ENCODE results near the gene SEC22B.
"Not testable (repeated sequence)": the region's sequence is repeated elsewhere in the genome, so short reads cannot be mapped to it uniquely, and the experiment has no call there.

The SEC22B gene

DNA sequence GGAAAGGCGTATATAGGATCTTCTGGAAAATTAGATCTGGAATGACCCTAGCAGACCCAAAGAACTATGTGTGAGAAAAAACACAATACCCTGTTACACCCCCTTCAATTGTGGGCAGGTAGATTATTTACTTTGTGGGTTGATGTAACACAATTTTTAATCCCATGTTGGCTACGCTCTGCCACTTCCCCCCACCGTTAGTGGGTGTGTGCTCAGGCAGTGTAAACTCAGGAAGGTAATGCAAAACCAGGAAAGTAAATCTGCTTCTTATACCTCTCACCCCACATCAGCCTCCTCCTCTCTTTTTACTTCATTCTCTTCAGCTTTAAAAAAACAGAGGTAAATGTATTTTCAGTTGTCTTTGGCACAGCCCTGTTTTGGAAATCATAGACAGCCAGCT lies 63.2 kb downstream of the SEC22B start:
- not testable (repeated sequence) for H3K36me3 ChIP-seq (ENCODE audit: control insufficient read depth, insufficient read depth, low read length); H3K9me3 ChIP-seq (ENCODE audit: control insufficient read depth, low read length); H3K4me1 ChIP-seq (ENCODE audit: control insufficient read depth, insufficient read depth, low read length); H3K27ac ChIP-seq (ENCODE audit: insufficient read depth, low read depth, low read length, poor library complexity, severe bottlenecking); H3K27me3 ChIP-seq (ENCODE audit: control insufficient read depth, insufficient read depth, low read length, poor library complexity, severe bottlenecking); H3K4me3 ChIP-seq (ENCODE audit: insufficient read depth, low read depth, low read length)
- WGBS, 2 experiments: no CpG with 5 or more reads among the region's 3 CpGs

DNA sequence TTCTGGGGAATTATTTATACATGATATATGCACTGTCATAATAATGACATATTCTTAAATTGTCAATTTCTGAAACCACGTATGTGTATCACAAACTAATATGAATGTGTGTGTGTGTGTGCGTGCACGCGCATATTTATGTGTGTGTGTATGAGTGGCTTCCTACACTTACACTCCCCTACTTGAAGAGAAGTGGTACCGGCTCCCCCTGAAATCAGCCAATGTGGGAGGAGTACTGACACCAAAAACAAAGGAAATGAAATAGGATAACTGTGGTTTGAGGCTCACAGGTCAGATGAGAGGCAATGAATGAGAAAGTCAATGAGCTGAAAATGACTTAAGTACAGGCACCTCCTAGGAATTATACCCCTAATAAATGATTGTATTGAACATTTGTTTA lies 64.1 kb downstream of the SEC22B start:
- not testable (repeated sequence) for H3K4me1 ChIP-seq (ENCODE audit: control insufficient read depth, insufficient read depth, low read length); H3K27ac ChIP-seq (ENCODE audit: insufficient read depth, low read depth, low read length, poor library complexity, severe bottlenecking); H3K27me3 ChIP-seq (ENCODE audit: control insufficient read depth, insufficient read depth, low read length, poor library complexity, severe bottlenecking); H3K9me3 ChIP-seq (ENCODE audit: control insufficient read depth, low read length); H3K4me3 ChIP-seq (ENCODE audit: insufficient read depth, low read depth, low read length); H3K36me3 ChIP-seq (ENCODE audit: control insufficient read depth, insufficient read depth, low read length)
- WGBS, 2 experiments: 95 to 100% methylated on average over 3 to 4 of the region's 5 CpGs

DNA sequence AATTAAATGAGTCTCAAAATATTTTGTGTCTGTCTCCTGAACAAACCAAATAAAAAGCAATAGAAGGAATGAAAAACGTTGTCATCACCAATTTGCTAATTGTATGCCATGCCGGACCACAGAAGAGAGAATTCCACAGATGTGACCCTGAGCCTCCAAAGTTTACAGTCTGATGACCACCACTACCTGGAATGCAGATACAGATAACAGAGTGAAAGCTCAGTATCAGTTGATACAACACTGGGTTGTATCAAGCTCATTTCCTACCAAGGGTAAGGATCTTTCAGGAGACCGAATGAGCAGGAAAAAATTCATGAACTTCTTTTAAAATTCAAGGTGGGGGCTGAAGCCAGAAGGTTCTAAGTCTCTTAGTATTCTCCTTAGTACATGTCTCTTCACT lies 64.5 kb downstream of the SEC22B start:
- not testable (repeated sequence) for H3K36me3 ChIP-seq (ENCODE audit: control insufficient read depth, insufficient read depth, low read length); H3K4me1 ChIP-seq (ENCODE audit: control insufficient read depth, insufficient read depth, low read length)

DNA sequence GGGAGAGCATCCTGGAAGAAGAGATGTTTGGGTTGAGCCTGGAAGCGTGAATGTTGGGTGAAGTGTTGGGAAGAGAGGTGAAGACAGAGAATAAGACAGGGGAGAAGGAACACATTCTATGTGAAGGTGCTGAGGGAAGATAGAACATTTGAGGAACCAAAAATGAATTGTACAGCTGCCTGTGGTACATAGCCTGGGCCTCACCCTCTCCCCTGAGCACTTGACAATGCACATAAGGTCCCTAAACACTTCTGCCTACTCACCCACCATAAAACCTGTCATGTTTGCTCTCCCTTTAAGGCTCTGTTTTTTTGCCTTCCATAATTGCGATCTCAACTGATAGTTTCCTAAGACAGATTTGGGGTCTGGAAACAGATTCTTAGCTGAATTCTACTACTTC lies 65.3 kb downstream of the SEC22B start:
- not testable (repeated sequence) for H3K4me3 ChIP-seq (ENCODE audit: insufficient read depth, low read depth, low read length); H3K4me1 ChIP-seq (ENCODE audit: control insufficient read depth, insufficient read depth, low read length); H3K9me3 ChIP-seq (ENCODE audit: control insufficient read depth, low read length); H3K36me3 ChIP-seq (ENCODE audit: control insufficient read depth, insufficient read depth, low read length); H3K27ac ChIP-seq (ENCODE audit: insufficient read depth, low read depth, low read length, poor library complexity, severe bottlenecking); H3K27me3 ChIP-seq (ENCODE audit: control insufficient read depth, insufficient read depth, low read length, poor library complexity, severe bottlenecking)
- WGBS, 2 experiments: no CpG with 5 or more reads among the region's 2 CpGs

More for the DNA sequence above, 64.5 kb downstream of the SEC22B start:
- not testable (repeated sequence) for H3K4me3 ChIP-seq (ENCODE audit: insufficient read depth, low read depth, low read length); H3K27me3 ChIP-seq (ENCODE audit: control insufficient read depth, insufficient read depth, low read length, poor library complexity, severe bottlenecking); H3K27ac ChIP-seq (ENCODE audit: insufficient read depth, low read depth, low read length, poor library complexity, severe bottlenecking); H3K9me3 ChIP-seq (ENCODE audit: control insufficient read depth, low read length)
- no CpG with 5 or more reads among the region's 3 CpGs for WGBS, 2 experiments

DNA sequence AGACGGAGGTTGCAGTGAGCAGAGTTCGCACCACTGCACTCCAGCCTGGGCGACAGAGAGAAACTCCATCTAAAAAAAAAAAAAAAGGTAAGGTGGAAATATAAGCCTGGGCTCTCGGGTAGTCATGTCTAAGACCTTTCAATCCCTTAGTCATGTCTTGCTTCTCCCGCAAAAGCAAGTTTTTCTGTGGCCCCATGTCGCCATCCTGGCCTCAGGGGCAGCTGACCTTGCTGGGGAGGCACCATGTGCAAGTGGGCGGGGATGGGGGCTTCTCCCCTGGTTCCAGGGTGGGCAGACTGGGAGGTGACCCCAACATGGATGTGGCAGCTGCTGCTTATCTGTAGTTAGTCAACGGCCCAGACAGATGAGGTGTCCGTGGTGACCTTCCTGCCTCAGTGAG lies 66.7 kb downstream of the SEC22B start:
- H3K4me3 ChIP-seq (ENCODE audit: insufficient read depth, low read depth, low read length); H3K9me3 ChIP-seq (ENCODE audit: control insufficient read depth, low read length); H3K27me3 ChIP-seq (ENCODE audit: control insufficient read depth, insufficient read depth, low read length, poor library complexity, severe bottlenecking); H3K4me1 ChIP-seq (ENCODE audit: control insufficient read depth, insufficient read depth, low read length); H3K36me3 ChIP-seq (ENCODE audit: control insufficient read depth, insufficient read depth, low read length); H3K27ac ChIP-seq (ENCODE audit: insufficient read depth, low read depth, low read length, poor library complexity, severe bottlenecking): not testable (repeated sequence)
- WGBS, 2 experiments: 83 to 100% methylated on average over 1 to 5 of the region's 9 CpGs

DNA sequence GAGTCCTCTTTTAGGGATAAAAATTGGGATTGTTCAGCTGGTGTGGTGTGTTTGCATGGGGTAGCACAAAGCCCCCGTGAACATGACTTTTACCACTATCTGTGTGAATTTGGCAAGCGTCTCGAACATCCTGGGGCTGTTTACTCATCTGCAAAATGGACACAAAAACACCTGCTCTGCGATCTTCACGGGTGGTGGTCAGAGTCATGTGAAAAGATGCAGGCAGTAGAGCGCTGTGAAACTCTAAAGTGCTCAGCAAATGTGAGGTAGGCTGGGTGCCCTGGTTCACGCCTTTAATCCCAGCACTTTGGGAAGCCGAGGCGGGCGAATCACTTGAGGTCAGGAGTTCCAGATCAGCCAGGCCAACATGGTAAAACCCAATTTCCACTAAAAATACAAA lies 67.1 kb downstream of the SEC22B start:
- not testable (repeated sequence) for H3K4me1 ChIP-seq (ENCODE audit: control insufficient read depth, insufficient read depth, low read length); H3K4me3 ChIP-seq (ENCODE audit: insufficient read depth, low read depth, low read length); H3K9me3 ChIP-seq (ENCODE audit: control insufficient read depth, low read length); H3K36me3 ChIP-seq (ENCODE audit: control insufficient read depth, insufficient read depth, low read length); H3K27ac ChIP-seq (ENCODE audit: insufficient read depth, low read depth, low read length, poor library complexity, severe bottlenecking); H3K27me3 ChIP-seq (ENCODE audit: control insufficient read depth, insufficient read depth, low read length, poor library complexity, severe bottlenecking)
- 85 to 91% methylated on average over 3 to 8 of the region's 10 CpGs for WGBS, 2 experiments

DNA sequence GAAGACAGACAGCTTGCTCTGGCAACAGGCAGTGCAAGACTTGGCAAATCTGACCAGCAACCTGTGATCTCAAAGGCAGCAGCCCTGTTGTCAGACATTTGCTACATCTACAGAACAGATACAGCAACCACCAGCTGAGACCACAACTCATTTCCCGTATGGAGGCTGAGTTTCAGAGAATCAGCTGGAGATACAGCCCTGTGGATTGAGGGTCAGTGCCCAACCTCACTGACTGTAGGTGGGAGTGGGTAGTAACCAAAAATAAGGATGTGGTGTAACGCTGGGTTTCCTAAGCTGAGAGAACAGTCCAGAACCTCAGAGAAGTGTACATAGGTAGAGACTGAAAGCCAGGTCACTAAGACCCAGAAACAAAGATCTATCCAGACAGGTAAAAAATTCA lies 71.0 kb downstream of the SEC22B start:
- not testable (repeated sequence) for H3K9me3 ChIP-seq (ENCODE audit: control insufficient read depth, low read length); H3K27ac ChIP-seq (ENCODE audit: insufficient read depth, low read depth, low read length, poor library complexity, severe bottlenecking); H3K36me3 ChIP-seq (ENCODE audit: control insufficient read depth, insufficient read depth, low read length); H3K4me1 ChIP-seq (ENCODE audit: control insufficient read depth, insufficient read depth, low read length); H3K27me3 ChIP-seq (ENCODE audit: control insufficient read depth, insufficient read depth, low read length, poor library complexity, severe bottlenecking); H3K4me3 ChIP-seq (ENCODE audit: insufficient read depth, low read depth, low read length)
- WGBS, 2 experiments: 92 to 94% methylated on average over 1 of the region's 2 CpGs

DNA sequence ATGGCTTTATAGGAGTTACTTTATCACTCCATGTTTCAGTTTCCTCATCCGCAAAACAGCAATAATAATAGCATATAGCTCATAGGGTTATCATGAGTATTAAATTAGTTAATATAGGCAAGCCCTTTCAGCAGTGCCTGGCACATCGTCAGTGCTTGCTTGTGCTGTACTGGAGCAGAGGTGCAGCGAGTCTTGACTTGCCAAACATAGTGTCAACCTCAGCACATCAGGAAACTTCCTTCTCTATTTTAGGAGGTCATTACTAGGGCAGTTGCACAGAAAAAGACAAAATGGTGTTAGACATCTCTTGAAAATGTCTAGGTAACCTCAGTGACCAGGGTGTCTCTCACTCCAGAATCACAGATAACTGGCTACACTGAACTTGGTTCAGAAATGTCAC lies 72.6 kb downstream of the SEC22B start:
- H3K9me3 ChIP-seq (ENCODE audit: control insufficient read depth, low read length); H3K27ac ChIP-seq (ENCODE audit: insufficient read depth, low read depth, low read length, poor library complexity, severe bottlenecking); H3K36me3 ChIP-seq (ENCODE audit: control insufficient read depth, insufficient read depth, low read length); H3K4me1 ChIP-seq (ENCODE audit: control insufficient read depth, insufficient read depth, low read length); H3K27me3 ChIP-seq (ENCODE audit: control insufficient read depth, insufficient read depth, low read length, poor library complexity, severe bottlenecking); H3K4me3 ChIP-seq (ENCODE audit: insufficient read depth, low read depth, low read length): not testable (repeated sequence)
- WGBS, 2 experiments: no CpG with 5 or more reads among the region's 3 CpGs

DNA sequence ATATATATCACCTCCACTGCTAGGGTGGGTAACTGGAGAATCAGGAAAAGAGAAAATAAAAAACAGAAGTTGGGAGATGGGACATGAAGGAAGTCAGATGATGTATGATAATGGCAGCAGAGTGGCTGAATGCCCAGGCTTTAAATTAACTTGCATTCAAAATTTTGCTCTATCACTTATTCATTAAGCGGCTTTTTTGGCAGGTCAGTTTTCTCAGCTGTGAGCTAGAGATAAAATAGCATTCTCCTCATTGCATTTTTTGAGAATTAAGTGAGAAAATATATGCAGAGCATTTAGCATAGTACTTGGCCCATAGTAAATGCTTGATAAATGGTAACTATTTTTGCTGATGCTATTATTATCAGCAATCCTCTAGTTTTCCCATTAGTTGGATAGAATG lies 74.7 kb downstream of the SEC22B start:
- H3K27ac ChIP-seq (ENCODE audit: insufficient read depth, low read depth, low read length, poor library complexity, severe bottlenecking); H3K9me3 ChIP-seq (ENCODE audit: control insufficient read depth, low read length); H3K4me1 ChIP-seq (ENCODE audit: control insufficient read depth, insufficient read depth, low read length); H3K27me3 ChIP-seq (ENCODE audit: control insufficient read depth, insufficient read depth, low read length, poor library complexity, severe bottlenecking); H3K36me3 ChIP-seq (ENCODE audit: control insufficient read depth, insufficient read depth, low read length); H3K4me3 ChIP-seq (ENCODE audit: insufficient read depth, low read depth, low read length): not testable (repeated sequence)
- no CpG with 5 or more reads among the region's 1 CpG for WGBS, 2 experiments
